Epithelial cell of proximal tubule (primary cell): ENCODE data around the gene CAMTA1. TPM values are rescaled to one million over a fixed set of nuclear protein-coding genes. Genes with fewer than 3 reads are reported as not detected.

Experiments
- DNase-seq: peaks from one replicate; pipeline ENCODE4 v3.0.0-alpha.2; 2011; ENCODE audit warnings: low read depth
- H3K4me3 ChIP-seq: 2 replicates; pipeline ENCODE4 v1.5.1; 2011; ENCODE audit warnings: low read depth, mild to moderate bottlenecking, low read length
- CTCF ChIP-seq: conservative IDR thresholded peaks from 2 replicates; pipeline ENCODE4 v1.5.1; 2012; ENCODE audit warnings: low read depth, mild to moderate bottlenecking, low read length
- total RNA-seq: library from RNA; depleted of rRNA; stranded (reverse); fragments of >200 nt; gene quantifications from 2 replicates; pipeline ENCODE4 v1.2.3, GENCODE V29; 2015

The CAMTA1 gene
- total RNA-seq, 1 donor from 2014 or later: 79.2 TPM

- DNase-seq: no peak
- no peak overlapping the region for H3K4me3 ChIP-seq
- no peak for TF ChIP-seq CTCF
Measured at GRCh38 chr1:7554385-7555235, 769.4 kb downstream of the CAMTA1 start.

GRCh38 chr1:7555391-7556185 is 770.3 kb downstream of the CAMTA1 start:
- TF ChIP-seq CTCF: no peak
- no peak overlapping the region for H3K4me3 ChIP-seq
- no peak for DNase-seq

- no peak for TF ChIP-seq CTCF
- no peak for DNase-seq
- no peak overlapping the region for H3K4me3 ChIP-seq
Measured at GRCh38 chr1:7557301-7557891, 772.1 kb downstream of the CAMTA1 start.

GRCh38 chr1:7558041-7558461 is 772.8 kb downstream of the CAMTA1 start:
- TF ChIP-seq CTCF: no peak
- no peak overlapping the region for H3K4me3 ChIP-seq
- DNase-seq: no peak

GRCh38 chr1:7558481-7558880 is 773.2 kb downstream of the CAMTA1 start:
- no peak for TF ChIP-seq CTCF
- no peak for DNase-seq

GRCh38 chr1:7558921-7559869 is 773.9 kb downstream of the CAMTA1 start:
- TF ChIP-seq CTCF: no peak
- DNase-seq: no peak
- H3K4me3 ChIP-seq: no peak overlapping the region

More at GRCh38 chr1:7558481-7558880, 773.2 kb downstream of the CAMTA1 start:
- no peak overlapping the region for H3K4me3 ChIP-seq
